ENCODE results near the gene LTBP1.

Gene LTBP1

DNA sequence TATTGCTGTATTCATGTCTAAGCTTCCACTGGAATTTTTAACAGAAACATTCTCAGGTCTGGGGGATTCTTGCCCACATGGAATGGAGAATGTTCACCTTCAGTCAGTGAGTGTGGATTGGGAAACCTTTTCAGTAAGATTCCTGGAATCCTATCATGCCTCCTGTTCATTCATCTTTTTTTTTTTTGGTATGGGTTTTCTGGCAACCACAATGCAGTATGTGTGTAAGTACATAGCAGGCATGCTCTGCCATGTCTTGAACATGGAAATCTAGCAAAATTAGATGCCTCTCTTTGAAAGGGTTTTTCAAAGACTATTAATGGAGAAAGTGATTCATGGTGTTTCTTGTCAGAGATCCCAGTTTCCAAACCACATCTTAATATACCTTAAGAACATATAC is 176.5 kb downstream of the LTBP1 start:
- Histone ChIP-seq H3K27ac (ENCODE audit: low read depth, low read length) (no peak overlapping the region), H3K27me3 (ENCODE audit: control insufficient read depth, low read length) (no peaks in the 10 kb centered on the region), H3K4me2 (ENCODE audit: low read length) (no peak overlapping the region), H3K4me1 (ENCODE audit: control insufficient read depth, low read length) (peaks cover 29% of the 10 kb centered on the region), H4K20me1 (ENCODE audit: control insufficient read depth, insufficient read depth, low read depth, low read length) (no peaks in the 10 kb centered on the region), H3K9me3 (ENCODE audit: control insufficient read depth, insufficient read depth, low read length) (no peaks in the 10 kb centered on the region), H3K9me2 (replicated peaks; ENCODE audit: control insufficient read depth, low read length) (no peaks in the 10 kb centered on the region), H3K79me2 (ENCODE audit: control insufficient read depth, low read length) (peaks cover 10% of the 10 kb centered on the region; the same call in 1 of the 2 replicates), H3K36me3 (ENCODE audit: control insufficient read depth, low read length) (peaks cover 53% of the 10 kb centered on the region), H3K4me3 (ENCODE audit: low read length) (no peak overlapping the region), H3F3A (ENCODE audit: control insufficient read depth, insufficient read depth) (peaks cover 3% of the 10 kb centered on the region; the same call in 1 of the 2 replicates)
- TF ChIP-seq, protein P1, sequence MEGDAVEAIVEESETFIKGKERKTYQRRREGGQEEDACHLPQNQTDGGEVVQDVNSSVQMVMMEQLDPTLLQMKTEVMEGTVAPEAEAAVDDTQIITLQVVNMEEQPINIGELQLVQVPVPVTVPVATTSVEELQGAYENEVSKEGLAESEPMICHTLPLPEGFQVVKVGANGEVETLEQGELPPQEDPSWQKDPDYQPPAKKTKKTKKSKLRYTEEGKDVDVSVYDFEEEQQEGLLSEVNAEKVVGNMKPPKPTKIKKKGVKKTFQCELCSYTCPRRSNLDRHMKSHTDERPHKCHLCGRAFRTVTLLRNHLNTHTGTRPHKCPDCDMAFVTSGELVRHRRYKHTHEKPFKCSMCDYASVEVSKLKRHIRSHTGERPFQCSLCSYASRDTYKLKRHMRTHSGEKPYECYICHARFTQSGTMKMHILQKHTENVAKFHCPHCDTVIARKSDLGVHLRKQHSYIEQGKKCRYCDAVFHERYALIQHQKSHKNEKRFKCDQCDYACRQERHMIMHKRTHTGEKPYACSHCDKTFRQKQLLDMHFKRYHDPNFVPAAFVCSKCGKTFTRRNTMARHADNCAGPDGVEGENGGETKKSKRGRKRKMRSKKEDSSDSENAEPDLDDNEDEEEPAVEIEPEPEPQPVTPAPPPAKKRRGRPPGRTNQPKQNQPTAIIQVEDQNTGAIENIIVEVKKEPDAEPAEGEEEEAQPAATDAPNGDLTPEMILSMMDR (IDR thresholded peaks at IDR 0.05; ENCODE audit: low read depth, low read length, poor library complexity, severe bottlenecking) = no peak
- TF ChIP-seq EZH2phosphoT487 (IDR thresholded peaks at IDR 0.05; ENCODE audit: borderline replicate concordance, low read length) = no peak

DNA sequence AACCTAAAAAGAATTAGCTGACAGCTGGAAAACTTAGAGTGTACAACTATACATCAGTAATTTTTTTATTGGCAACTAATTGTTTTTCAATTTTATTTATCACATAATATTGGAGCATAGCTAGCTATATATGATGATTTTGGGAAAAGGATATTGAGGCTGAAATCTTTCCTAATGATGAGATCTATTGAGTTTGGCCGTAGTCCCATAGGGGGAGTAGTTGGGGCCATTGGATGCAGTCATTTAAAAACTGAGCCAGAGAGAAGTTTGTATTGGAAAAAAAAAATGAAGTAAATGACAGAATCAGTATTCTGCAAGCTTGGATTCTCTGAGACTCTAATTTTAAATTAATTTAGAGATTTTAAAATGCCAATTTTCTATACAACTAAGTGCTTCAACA is 179.8 kb downstream of the LTBP1 start:
- peaks cover 14% of the 10 kb centered on the region; the same call in 1 of the 2 replicates for H3K79me2 ChIP-seq (ENCODE audit: control insufficient read depth, low read length)
- H3K9me2 ChIP-seq (replicated peaks; ENCODE audit: control insufficient read depth, low read length) = no peaks in the 10 kb centered on the region
- no peak overlapping the region for H3K27ac ChIP-seq (ENCODE audit: low read depth, low read length)
- H3K4me3 ChIP-seq (ENCODE audit: low read length) = no peak overlapping the region
- H3K27me3 ChIP-seq (ENCODE audit: control insufficient read depth, low read length) = no peaks in the 10 kb centered on the region
- H3K9me3 ChIP-seq (ENCODE audit: control insufficient read depth, insufficient read depth, low read length) = no peaks in the 10 kb centered on the region
- no peak overlapping the region for H3K4me2 ChIP-seq (ENCODE audit: low read length)
- H4K20me1 ChIP-seq (ENCODE audit: control insufficient read depth, insufficient read depth, low read depth, low read length) = no peaks in the 10 kb centered on the region
- H3K4me1 ChIP-seq (ENCODE audit: control insufficient read depth, low read length) = peaks cover 37% of the 10 kb centered on the region
- no peak for TF ChIP-seq EZH2phosphoT487 (IDR thresholded peaks at IDR 0.05; ENCODE audit: borderline replicate concordance, low read length)
- TF ChIP-seq, protein P1 (IDR thresholded peaks at IDR 0.05; ENCODE audit: low read depth, low read length, poor library complexity, severe bottlenecking) = peak; percentile 32
- H3K36me3 ChIP-seq (ENCODE audit: control insufficient read depth, low read length) = peaks cover 68% of the 10 kb centered on the region
- H3F3A ChIP-seq (ENCODE audit: control insufficient read depth, insufficient read depth) = peaks cover 3% of the 10 kb centered on the region; the same call in 1 of the 2 replicates

DNA sequence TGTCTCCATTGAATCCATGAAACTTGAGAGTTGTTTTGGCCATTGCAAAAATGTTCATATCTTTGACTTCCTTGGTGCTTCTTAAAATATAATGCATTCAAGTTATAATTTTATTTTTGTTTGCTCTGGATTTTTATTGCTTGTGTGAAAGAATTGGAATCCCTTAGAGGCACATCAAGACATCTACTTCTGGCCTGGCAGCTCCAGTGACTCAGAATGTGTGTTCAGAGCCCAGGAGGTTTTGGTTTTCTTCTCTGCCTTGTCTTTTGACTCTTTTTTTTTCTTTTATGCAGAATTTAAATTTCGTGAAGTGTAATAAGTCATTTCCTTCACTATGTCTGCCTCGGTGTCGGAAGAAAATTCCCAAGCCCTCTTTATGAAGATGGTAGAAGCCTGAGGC is 180.2 kb downstream of the LTBP1 start:
- Histone ChIP-seq H4K20me1 (ENCODE audit: control insufficient read depth, insufficient read depth, low read depth, low read length) (no peaks in the 10 kb centered on the region), H3K36me3 (ENCODE audit: control insufficient read depth, low read length) (peaks cover 70% of the 10 kb centered on the region), H3K9me2 (replicated peaks; ENCODE audit: control insufficient read depth, low read length) (no peaks in the 10 kb centered on the region), H3K9me3 (ENCODE audit: control insufficient read depth, insufficient read depth, low read length) (no peaks in the 10 kb centered on the region), H3K4me1 (ENCODE audit: control insufficient read depth, low read length) (peaks cover 37% of the 10 kb centered on the region), H3K79me2 (ENCODE audit: control insufficient read depth, low read length) (peaks cover 14% of the 10 kb centered on the region; the same call in 1 of the 2 replicates), H3K4me3 (ENCODE audit: low read length) (no peak overlapping the region), H3F3A (ENCODE audit: control insufficient read depth, insufficient read depth) (peaks cover 3% of the 10 kb centered on the region; the same call in 1 of the 2 replicates), H3K27me3 (ENCODE audit: control insufficient read depth, low read length) (no peaks in the 10 kb centered on the region), H3K4me2 (ENCODE audit: low read length) (peak overlapping the region; percentile 56; the same call in 1 of the 2 replicates), H3K27ac (ENCODE audit: low read depth, low read length) (peak overlapping the region; percentile 61)
- TF ChIP-seq, protein P1 (IDR thresholded peaks at IDR 0.05; ENCODE audit: low read depth, low read length, poor library complexity, severe bottlenecking) = no peak
- no peak for TF ChIP-seq EZH2phosphoT487 (IDR thresholded peaks at IDR 0.05; ENCODE audit: borderline replicate concordance, low read length)

Data from DOHH2 (cell line).